Measurements from ENCODE around the gene ZSCAN1.

Gene ZSCAN1

GRCh38 chr19:58083021-58083420 is 49.2 kb downstream of the ZSCAN1 start:
- Histone ChIP-seq H3K4me2 (ENCODE audit: low read length) (no peak overlapping the region), H2AFZ (ENCODE audit: low read length) (no peak overlapping the region), H3K9me3 (ENCODE audit: low read length) (peaks cover 6% of the 10 kb centered on the region; the same call in 1 of the 2 replicates), H3K4me3 (ENCODE audit: low read depth, low read length, poor library complexity, severe bottlenecking) (no peak overlapping the region), H3K27me3 (ENCODE audit: insufficient read depth, low read length) (no peaks in the 10 kb centered on the region), H3K36me3 (ENCODE audit: insufficient read depth, low read length) (peaks cover 42% of the 10 kb centered on the region), H3K79me2 (ENCODE audit: insufficient read depth, low read length) (no peaks in the 10 kb centered on the region), H3K27ac (ENCODE audit: low read depth, low read length, poor library complexity, severe bottlenecking) (no peak overlapping the region), H3K4me1 (ENCODE audit: insufficient read depth, low read length, severe bottlenecking) (no peaks in the 10 kb centered on the region), H3K9me2 (ENCODE audit: low read depth, low read length) (no peaks in the 10 kb centered on the region), H3K9ac (ENCODE audit: low read length) (no peak overlapping the region), H4K20me1 (ENCODE audit: insufficient read depth, low read length) (no peaks in the 10 kb centered on the region), H3F3A (ENCODE audit: insufficient read depth, low read length) (no peaks in the 10 kb centered on the region)
- TF ChIP-seq CTCF (IDR thresholded peaks at IDR 0.05; ENCODE audit: low read length) = no peak
- TF ChIP-seq EZH2 (IDR thresholded peaks at IDR 0.05; ENCODE audit: borderline replicate concordance, low read length) = no peak

- no peaks in the 10 kb centered on the region for H3K4me1 ChIP-seq (ENCODE audit: insufficient read depth, low read length, severe bottlenecking)
- peaks cover 6% of the 10 kb centered on the region; the same call in 1 of the 2 replicates for H3K9me3 ChIP-seq (ENCODE audit: low read length)
- no peaks in the 10 kb centered on the region for H3F3A ChIP-seq (ENCODE audit: insufficient read depth, low read length)
- H3K4me3 ChIP-seq (ENCODE audit: low read depth, low read length, poor library complexity, severe bottlenecking) = no peak overlapping the region
- no peak overlapping the region for H3K27ac ChIP-seq (ENCODE audit: low read depth, low read length, poor library complexity, severe bottlenecking)
- H3K79me2 ChIP-seq (ENCODE audit: insufficient read depth, low read length) = no peaks in the 10 kb centered on the region
- H3K9ac ChIP-seq (ENCODE audit: low read length) = no peak overlapping the region
- TF ChIP-seq EZH2 (IDR thresholded peaks at IDR 0.05; ENCODE audit: borderline replicate concordance, low read length) = no peak
- TF ChIP-seq CTCF (IDR thresholded peaks at IDR 0.05; ENCODE audit: low read length) = no peak
- H3K9me2 ChIP-seq (ENCODE audit: low read depth, low read length) = no peaks in the 10 kb centered on the region
- H4K20me1 ChIP-seq (ENCODE audit: insufficient read depth, low read length) = no peaks in the 10 kb centered on the region
- no peak overlapping the region for H3K4me2 ChIP-seq (ENCODE audit: low read length)
- H2AFZ ChIP-seq (ENCODE audit: low read length) = no peak overlapping the region
- no peaks in the 10 kb centered on the region for H3K27me3 ChIP-seq (ENCODE audit: insufficient read depth, low read length)
- peaks cover 53% of the 10 kb centered on the region for H3K36me3 ChIP-seq (ENCODE audit: insufficient read depth, low read length)
Measured at GRCh38 chr19:58084596-58085347, 50.9 kb downstream of the ZSCAN1 start.

GRCh38 chr19:58085348-58085875 is 51.6 kb downstream of the ZSCAN1 start:
- H3K27ac ChIP-seq (ENCODE audit: low read depth, low read length, poor library complexity, severe bottlenecking) = no peak overlapping the region
- no peaks in the 10 kb centered on the region for H3K27me3 ChIP-seq (ENCODE audit: insufficient read depth, low read length)
- no peaks in the 10 kb centered on the region for H3K79me2 ChIP-seq (ENCODE audit: insufficient read depth, low read length)
- H3K9me3 ChIP-seq (ENCODE audit: low read length) = peaks cover 10% of the 10 kb centered on the region; the same call in 1 of the 2 replicates
- no peak overlapping the region for H3K4me2 ChIP-seq (ENCODE audit: low read length)
- no peaks in the 10 kb centered on the region for H4K20me1 ChIP-seq (ENCODE audit: insufficient read depth, low read length)
- peaks cover 59% of the 10 kb centered on the region for H3K36me3 ChIP-seq (ENCODE audit: insufficient read depth, low read length)
- TF ChIP-seq EZH2 (IDR thresholded peaks at IDR 0.05; ENCODE audit: borderline replicate concordance, low read length) (no peak), CTCF (IDR thresholded peaks at IDR 0.05; ENCODE audit: low read length) (no peak)
- no peaks in the 10 kb centered on the region for H3K4me1 ChIP-seq (ENCODE audit: insufficient read depth, low read length, severe bottlenecking)
- no peak overlapping the region for H2AFZ ChIP-seq (ENCODE audit: low read length)
- no peak overlapping the region for H3K9ac ChIP-seq (ENCODE audit: low read length)
- H3K9me2 ChIP-seq (ENCODE audit: low read depth, low read length) = no peaks in the 10 kb centered on the region
- H3F3A ChIP-seq (ENCODE audit: insufficient read depth, low read length) = no peaks in the 10 kb centered on the region
- no peak overlapping the region for H3K4me3 ChIP-seq (ENCODE audit: low read depth, low read length, poor library complexity, severe bottlenecking)
